ENCODE data around the gene VIPR1.

VIPR1 gene

GRCh38 chr3:42513121-42513520 lies 10.7 kb downstream of the VIPR1 start:
- Histone ChIP-seq H3K27me3 (ENCODE audit: insufficient read depth, low read length) (no peaks in the 10 kb centered on the region), H3K9me3 (ENCODE audit: insufficient read depth, low read depth, low read length) (no peaks in the 10 kb centered on the region), H3K9ac (ENCODE audit: low read depth, low read length) (no peak overlapping the region), H3K4me1 (ENCODE audit: insufficient read depth, low read length) (no peaks in the 10 kb centered on the region), H3K4me3 (ENCODE audit: low read length) (no peak overlapping the region), H3K36me3 (ENCODE audit: insufficient read depth, low read length) (no peaks in the 10 kb centered on the region), H3K27ac (ENCODE audit: low read depth, low read length) (no peak overlapping the region)
- 90% methylated on average over 3 of the region's 3 CpGs for WGBS

- H3K4me1 ChIP-seq (ENCODE audit: insufficient read depth, low read length): no peaks in the 10 kb centered on the region
- H3K4me3 ChIP-seq (ENCODE audit: low read length): no peak overlapping the region
- WGBS: 96% methylated on average over 6 of the region's 6 CpGs
- no peaks in the 10 kb centered on the region for H3K9me3 ChIP-seq (ENCODE audit: insufficient read depth, low read depth, low read length)
- H3K36me3 ChIP-seq (ENCODE audit: insufficient read depth, low read length): no peaks in the 10 kb centered on the region
- H3K27me3 ChIP-seq (ENCODE audit: insufficient read depth, low read length): no peaks in the 10 kb centered on the region
- H3K9ac ChIP-seq (ENCODE audit: low read depth, low read length): no peak overlapping the region
- no peak overlapping the region for H3K27ac ChIP-seq (ENCODE audit: low read depth, low read length)
These were observed 11.1 kb downstream of the VIPR1 start for GRCh38 chr3:42513521-42513920.

GRCh38 chr3:42514876-42515275 lies 12.4 kb downstream of the VIPR1 start:
- no peak overlapping the region for H3K4me3 ChIP-seq (ENCODE audit: low read length)

DNA sequence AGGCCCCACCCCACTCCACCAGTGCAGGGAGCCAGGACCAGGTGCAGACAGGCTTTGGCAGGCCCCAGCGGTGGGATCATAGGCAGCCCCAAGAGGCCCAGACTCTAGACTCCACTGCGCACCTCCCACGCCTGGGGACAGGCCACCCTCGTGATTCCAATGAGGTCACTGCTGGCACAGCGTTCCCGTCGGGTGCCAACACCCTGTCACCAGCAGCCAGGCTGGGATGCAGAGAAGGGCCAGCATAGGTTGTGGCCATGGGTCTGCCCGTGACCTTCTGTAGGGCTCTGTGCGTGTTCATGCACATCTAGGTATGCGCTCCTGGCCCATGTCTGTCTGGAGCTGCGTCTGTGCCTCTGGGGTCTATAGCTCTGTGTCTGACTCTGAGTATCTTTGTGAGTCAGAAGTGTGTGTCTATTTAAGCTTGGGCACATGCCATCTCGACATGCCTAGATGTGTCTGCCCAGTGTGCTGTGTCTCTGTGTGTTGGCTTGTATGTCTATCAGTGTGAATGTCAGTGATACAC lies 13.0 kb downstream of the VIPR1 start:
- Histone ChIP-seq H3K4me1 (ENCODE audit: insufficient read depth, low read length) (no peaks in the 10 kb centered on the region), H3K27ac (ENCODE audit: low read depth, low read length) (no peak overlapping the region), H3K36me3 (ENCODE audit: insufficient read depth, low read length) (no peaks in the 10 kb centered on the region), H3K27me3 (ENCODE audit: insufficient read depth, low read length) (no peaks in the 10 kb centered on the region), H3K9me3 (ENCODE audit: insufficient read depth, low read depth, low read length) (no peaks in the 10 kb centered on the region), H3K9ac (ENCODE audit: low read depth, low read length) (no peak overlapping the region), H3K4me3 (ENCODE audit: low read length) (no peak overlapping the region)
- WGBS: 93% methylated on average over 12 of the region's 12 CpGs

More at GRCh38 chr3:42514876-42515275, 12.4 kb downstream of the VIPR1 start:
- WGBS: 91% methylated on average over 4 of the region's 4 CpGs
- Histone ChIP-seq H3K9me3 (ENCODE audit: insufficient read depth, low read depth, low read length) (no peaks in the 10 kb centered on the region), H3K27ac (ENCODE audit: low read depth, low read length) (no peak overlapping the region), H3K9ac (ENCODE audit: low read depth, low read length) (no peak overlapping the region), H3K27me3 (ENCODE audit: insufficient read depth, low read length) (no peaks in the 10 kb centered on the region), H3K4me1 (ENCODE audit: insufficient read depth, low read length) (no peaks in the 10 kb centered on the region), H3K36me3 (ENCODE audit: insufficient read depth, low read length) (no peaks in the 10 kb centered on the region)

GRCh38 chr3:42515976-42516375 lies 13.5 kb downstream of the VIPR1 start:
- Histone ChIP-seq H3K4me1 (ENCODE audit: insufficient read depth, low read length) (no peaks in the 10 kb centered on the region), H3K27me3 (ENCODE audit: insufficient read depth, low read length) (no peaks in the 10 kb centered on the region), H3K9ac (ENCODE audit: low read depth, low read length) (no peak overlapping the region)

DNA sequence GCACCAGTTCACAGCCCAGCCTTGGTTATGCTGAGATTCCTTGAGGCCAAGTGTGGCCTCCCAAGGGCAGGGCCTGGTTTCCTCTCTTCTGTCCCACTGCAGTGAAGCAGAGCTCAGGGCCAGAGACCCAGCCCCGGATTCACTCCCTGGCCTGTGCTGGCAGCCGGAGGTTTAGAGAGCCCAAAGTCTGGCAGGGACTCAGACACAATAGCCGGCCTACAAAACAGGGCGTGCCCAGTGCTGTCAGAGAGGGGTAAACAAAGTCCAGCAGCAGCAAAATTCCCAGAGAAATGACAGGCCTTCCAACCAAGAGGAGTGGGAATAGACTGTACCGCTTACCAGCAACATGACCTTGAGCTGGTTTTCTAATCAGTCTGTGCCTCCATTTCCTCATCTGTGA lies 14.0 kb downstream of the VIPR1 start:
- Histone ChIP-seq H3K36me3 (ENCODE audit: insufficient read depth, low read length) (no peaks in the 10 kb centered on the region), H3K9ac (ENCODE audit: low read depth, low read length) (no peak overlapping the region), H3K4me1 (ENCODE audit: insufficient read depth, low read length) (no peaks in the 10 kb centered on the region), H3K27me3 (ENCODE audit: insufficient read depth, low read length) (no peaks in the 10 kb centered on the region), H3K27ac (ENCODE audit: low read depth, low read length) (no peak overlapping the region), H3K4me3 (ENCODE audit: low read length) (no peak overlapping the region), H3K9me3 (ENCODE audit: insufficient read depth, low read depth, low read length) (no peaks in the 10 kb centered on the region)
- 93% methylated on average over 5 of the region's 5 CpGs for WGBS

More at GRCh38 chr3:42515976-42516375, 13.5 kb downstream of the VIPR1 start:
- Histone ChIP-seq H3K36me3 (ENCODE audit: insufficient read depth, low read length) (no peaks in the 10 kb centered on the region), H3K9me3 (ENCODE audit: insufficient read depth, low read depth, low read length) (no peaks in the 10 kb centered on the region), H3K4me3 (ENCODE audit: low read length) (no peak overlapping the region), H3K27ac (ENCODE audit: low read depth, low read length) (no peak overlapping the region)
- WGBS: 83% methylated on average over 2 of the region's 2 CpGs

DNA sequence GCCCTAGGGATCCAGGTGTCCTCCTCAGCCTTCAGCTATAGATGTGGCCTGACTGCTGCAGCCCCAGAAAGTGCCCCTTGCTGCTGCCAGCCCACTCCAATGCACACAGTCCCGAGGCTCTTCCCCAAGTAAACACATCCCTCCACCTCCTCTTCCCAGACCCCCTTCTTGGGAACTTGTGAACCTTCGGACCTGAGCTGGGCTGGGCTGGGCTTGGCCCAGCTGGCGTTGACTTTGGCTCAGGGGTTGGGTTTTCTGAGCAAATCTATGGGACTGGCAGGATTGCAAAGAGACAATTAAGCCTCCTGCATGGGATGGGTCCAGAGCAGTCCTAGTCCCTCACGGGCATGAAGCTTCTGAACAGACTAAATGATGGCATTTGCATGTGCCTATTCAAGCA lies 14.7 kb downstream of the VIPR1 start:
- H3K9ac ChIP-seq (ENCODE audit: low read depth, low read length): no peak overlapping the region
- no peaks in the 10 kb centered on the region for H3K27me3 ChIP-seq (ENCODE audit: insufficient read depth, low read length)
- H3K4me3 ChIP-seq (ENCODE audit: low read length): no peak overlapping the region
- H3K4me1 ChIP-seq (ENCODE audit: insufficient read depth, low read length): no peaks in the 10 kb centered on the region
- no peak overlapping the region for H3K27ac ChIP-seq (ENCODE audit: low read depth, low read length)
- WGBS: 83% methylated on average over 4 of the region's 4 CpGs
- no peaks in the 10 kb centered on the region for H3K9me3 ChIP-seq (ENCODE audit: insufficient read depth, low read depth, low read length)
- H3K36me3 ChIP-seq (ENCODE audit: insufficient read depth, low read length): no peaks in the 10 kb centered on the region

DNA sequence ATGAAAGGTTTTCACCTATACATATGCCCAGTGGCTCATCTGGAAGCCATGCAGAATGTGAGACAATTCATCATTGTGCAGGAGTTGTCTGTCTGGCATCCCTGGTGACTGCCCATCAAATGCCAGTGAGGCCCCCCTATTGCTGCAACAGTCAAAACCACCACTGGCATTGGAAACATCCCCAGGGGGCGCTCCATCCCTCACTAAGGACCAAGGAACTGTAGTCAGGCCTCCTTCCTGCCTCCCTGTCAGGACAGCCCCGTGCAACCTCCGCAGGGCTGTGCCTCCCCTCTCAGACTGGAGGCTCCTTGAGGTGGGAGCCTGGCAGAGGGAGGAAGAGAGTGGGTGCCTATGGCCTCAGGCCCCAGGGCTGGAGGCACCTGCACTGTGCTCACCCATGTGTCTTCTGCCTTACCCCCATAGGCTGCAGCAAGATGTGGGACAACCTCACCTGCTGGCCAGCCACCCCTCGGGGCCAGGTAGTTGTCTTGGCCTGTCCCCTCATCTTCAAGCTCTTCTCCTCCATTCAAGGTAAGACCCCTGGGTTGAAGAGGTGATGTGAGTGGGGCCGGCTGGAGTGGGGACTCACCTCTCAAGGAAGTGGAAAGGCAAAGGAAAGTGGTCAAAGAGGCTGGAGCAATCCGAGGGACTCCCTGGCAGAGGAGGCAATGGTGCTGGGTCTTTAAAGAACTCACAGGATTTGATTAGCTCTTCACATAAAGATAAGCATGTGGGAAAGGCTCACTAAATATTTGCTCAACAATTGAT lies 16.5 kb downstream of the VIPR1 start:
- H3K4me3 ChIP-seq (ENCODE audit: low read length): no peak overlapping the region
- no peaks in the 10 kb centered on the region for H3K27me3 ChIP-seq (ENCODE audit: insufficient read depth, low read length)
- H3K27ac ChIP-seq (ENCODE audit: low read depth, low read length): no peak overlapping the region
- H3K9me3 ChIP-seq (ENCODE audit: insufficient read depth, low read depth, low read length): no peaks in the 10 kb centered on the region
- H3K9ac ChIP-seq (ENCODE audit: low read depth, low read length): no peak overlapping the region
- no peaks in the 10 kb centered on the region for H3K4me1 ChIP-seq (ENCODE audit: insufficient read depth, low read length)
- no peaks in the 10 kb centered on the region for H3K36me3 ChIP-seq (ENCODE audit: insufficient read depth, low read length)
- WGBS: 78% methylated on average over 6 of the region's 6 CpGs

DNA sequence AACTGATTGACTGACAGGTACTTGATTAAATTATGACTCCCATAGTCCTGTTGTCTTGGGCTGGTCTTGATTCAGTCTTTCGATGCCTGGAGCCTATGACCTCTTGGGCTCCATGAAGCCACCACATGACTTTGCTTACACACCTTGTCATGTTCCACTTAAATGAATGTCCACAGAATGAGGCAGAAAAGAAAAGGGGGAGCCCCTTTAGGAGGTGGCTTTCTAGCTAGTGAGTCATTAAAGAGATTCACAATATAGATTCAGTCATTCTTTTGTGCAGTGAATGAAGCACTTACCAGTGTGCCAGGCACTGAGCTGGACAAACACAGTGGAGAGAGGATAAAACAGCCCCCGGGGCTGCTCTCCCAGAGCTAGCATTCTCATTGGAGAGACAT lies 17.1 kb downstream of the VIPR1 start:
- no peak overlapping the region for H3K27ac ChIP-seq (ENCODE audit: low read depth, low read length)
- WGBS: 85% methylated on average over 2 of the region's 2 CpGs
- H3K9ac ChIP-seq (ENCODE audit: low read depth, low read length): no peak overlapping the region
- H3K4me3 ChIP-seq (ENCODE audit: low read length): no peak overlapping the region
- no peaks in the 10 kb centered on the region for H3K9me3 ChIP-seq (ENCODE audit: insufficient read depth, low read depth, low read length)
- no peaks in the 10 kb centered on the region for H3K27me3 ChIP-seq (ENCODE audit: insufficient read depth, low read length)
- no peaks in the 10 kb centered on the region for H3K36me3 ChIP-seq (ENCODE audit: insufficient read depth, low read length)
- no peaks in the 10 kb centered on the region for H3K4me1 ChIP-seq (ENCODE audit: insufficient read depth, low read length)

GRCh38 chr3:42520336-42520735 lies 17.9 kb downstream of the VIPR1 start:
- Histone ChIP-seq H3K27me3 (ENCODE audit: insufficient read depth, low read length) (no peaks in the 10 kb centered on the region), H3K36me3 (ENCODE audit: insufficient read depth, low read length) (no peaks in the 10 kb centered on the region), H3K9ac (ENCODE audit: low read depth, low read length) (no peak overlapping the region), H3K27ac (ENCODE audit: low read depth, low read length) (no peak overlapping the region), H3K9me3 (ENCODE audit: insufficient read depth, low read depth, low read length) (no peaks in the 10 kb centered on the region), H3K4me1 (ENCODE audit: insufficient read depth, low read length) (no peaks in the 10 kb centered on the region), H3K4me3 (ENCODE audit: low read length) (no peak overlapping the region)
- 86% methylated on average over 4 of the region's 4 CpGs for WGBS

DNA sequence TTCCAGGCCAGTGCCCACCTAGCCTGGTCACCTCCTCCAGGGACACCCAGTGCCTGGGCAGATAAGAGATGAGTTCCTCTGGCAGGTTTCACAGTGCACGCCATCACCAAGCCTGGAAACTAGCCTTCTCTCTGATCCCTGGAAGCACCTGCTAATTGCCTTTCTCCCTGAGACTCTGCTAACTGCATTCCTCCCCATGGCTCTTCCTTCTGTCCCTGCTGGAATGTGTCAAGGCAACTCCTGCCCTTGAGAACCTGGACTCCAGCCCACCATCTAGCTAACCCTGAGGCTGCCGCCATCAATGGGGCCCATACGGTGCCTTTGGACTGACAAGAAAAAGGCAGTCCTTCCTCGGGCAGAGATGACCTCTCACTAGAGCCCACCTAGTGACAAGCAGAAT lies 18.5 kb downstream of the VIPR1 start:
- Histone ChIP-seq H3K4me3 (ENCODE audit: low read length) (no peak overlapping the region), H3K27ac (ENCODE audit: low read depth, low read length) (no peak overlapping the region), H3K36me3 (ENCODE audit: insufficient read depth, low read length) (no peaks in the 10 kb centered on the region), H3K9ac (ENCODE audit: low read depth, low read length) (no peak overlapping the region), H3K27me3 (ENCODE audit: insufficient read depth, low read length) (no peaks in the 10 kb centered on the region), H3K9me3 (ENCODE audit: insufficient read depth, low read depth, low read length) (no peaks in the 10 kb centered on the region), H3K4me1 (ENCODE audit: insufficient read depth, low read length) (no peaks in the 10 kb centered on the region)
- 95% methylated on average over 4 of the region's 4 CpGs for WGBS

Data from HUES64 (cell line).